Activated CD4-positive, alpha-beta T cell treated with anti-CD3 and anti-CD28 coated beads, Interleukin-2, amount 10 ng/mL, durations not matched to agents 24 days and 14 days (primary cell): ENCODE results near the gene EVC. TPM values are rescaled to one million over a fixed set of nuclear protein-coding genes. Genes with fewer than 3 reads are reported as not detected.

ENCODE experiments used
- DNase-seq: peaks from one replicate; pipeline ENCODE4 v3.0.0; 2022
- H3K27ac Mint-ChIP-seq: one replicate; pipeline ENCODE4 v1.8.0; 2022; ENCODE audit warnings: mild to moderate bottlenecking, mixed read lengths
- H3K27me3 Mint-ChIP-seq: one replicate; pipeline ENCODE4 v1.8.0; 2022; ENCODE audit warnings: mixed read lengths
- H3K36me3 Mint-ChIP-seq: one replicate; pipeline ENCODE4 v1.8.0; 2022; ENCODE audit warnings: low read depth, mild to moderate bottlenecking, mixed read lengths
- H3K4me1 Mint-ChIP-seq: one replicate; pipeline ENCODE4 v1.8.0; 2021; ENCODE audit warnings: mixed read lengths
- H3K4me3 Mint-ChIP-seq: one replicate; pipeline ENCODE4 v1.8.0; 2022; ENCODE audit warnings: mild to moderate bottlenecking, moderate library complexity, mixed read lengths
- H3K9me3 Mint-ChIP-seq: one replicate; pipeline ENCODE4 v1.8.0; 2021; ENCODE audit warnings: mixed read lengths
- intact Hi-C: fragments of 100-400 bp; cut with micrococcal nuclease; formaldehyde crosslinking; loops from one replicate; pipeline ENCODE4 v1.15.1; 2023
- total RNA-seq: library from RNA; stranded (reverse); gene quantifications from 2 replicates; pipeline ENCODE4 v1.2.3, GENCODE V29; 2022

EVC gene
- total RNA-seq, 1 donor from 2014 or later: 1.9 TPM

DNA sequence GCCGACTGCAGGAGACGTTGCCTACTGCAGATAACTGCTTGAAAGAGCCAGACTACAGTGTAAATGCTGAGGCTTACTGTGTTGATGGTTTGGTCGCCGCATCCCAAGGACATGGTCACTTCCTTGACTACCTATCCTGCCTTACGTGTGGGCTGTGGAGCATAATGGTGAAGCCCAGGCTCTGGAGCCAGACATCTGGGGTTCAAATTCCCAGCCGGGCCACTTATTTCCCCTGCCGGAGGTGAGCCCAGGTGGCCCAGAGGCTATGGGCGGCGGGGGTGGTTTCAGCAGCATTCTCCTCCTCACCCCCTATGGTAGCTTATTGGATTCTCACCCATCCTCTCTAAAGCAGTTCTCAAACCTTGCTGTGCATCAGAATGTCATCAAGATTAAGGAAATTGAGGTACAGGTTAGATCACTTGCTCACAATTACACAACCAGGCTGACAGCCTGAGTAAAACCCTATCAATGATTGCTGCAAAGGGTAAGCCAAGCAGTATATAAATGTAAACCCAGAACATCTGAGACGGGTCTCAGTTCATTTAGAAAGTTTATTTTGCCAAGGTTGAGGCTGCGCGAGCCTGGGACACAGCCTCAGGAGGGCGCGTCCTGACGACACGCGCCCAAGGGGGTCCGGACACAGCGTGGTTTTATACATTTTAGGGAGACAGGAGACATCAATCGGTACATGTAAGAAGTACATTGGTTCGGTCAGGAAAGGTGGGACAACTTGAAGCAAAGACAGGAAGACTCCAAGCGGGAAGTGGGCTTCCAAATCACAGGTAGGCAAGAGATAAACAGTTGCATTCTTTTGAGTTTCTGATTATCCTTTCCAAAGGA, 48.5 kb downstream of the EVC start:
- Mint-ChIP-seq H3K27ac (no peak overlapping the region), H3K9me3 (no peaks in the 10 kb centered on the region), H3K36me3 (no peaks in the 10 kb centered on the region), H3K4me3 (no peak overlapping the region), H3K4me1 (peaks cover 5% of the 10 kb centered on the region), H3K27me3 (no peaks in the 10 kb centered on the region)
- intact Hi-C loops: loop anchor here (2.0 kb wide), 1 partner anchor 47 kb away; no protein-coding TSS in a partner anchor
- no peak for DNase-seq

DNA sequence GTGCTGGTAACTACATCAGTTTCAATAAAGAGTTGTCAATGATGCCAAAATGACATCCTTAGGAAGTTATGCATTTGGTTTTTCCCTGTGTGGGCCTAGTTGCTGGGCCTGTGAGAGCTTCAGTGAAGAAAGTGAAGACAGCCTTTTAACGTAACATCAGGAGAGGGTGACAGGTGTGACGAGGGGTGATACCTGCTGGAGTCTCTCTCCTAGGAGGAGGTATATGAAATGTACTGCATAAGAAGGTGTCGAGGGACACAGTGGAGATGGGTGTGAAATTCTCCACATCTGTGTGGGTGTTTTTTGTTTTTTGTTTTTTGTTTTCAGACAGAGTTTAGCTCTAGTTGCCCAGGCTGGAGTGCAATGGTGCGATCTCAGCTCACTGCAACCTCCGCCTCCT, 49.2 kb downstream of the EVC start:
- H3K27me3 Mint-ChIP-seq: no peaks in the 10 kb centered on the region
- H3K4me1 Mint-ChIP-seq: peaks cover 5% of the 10 kb centered on the region
- no peaks in the 10 kb centered on the region for H3K36me3 Mint-ChIP-seq
- intact Hi-C loops: no loop called here
- H3K9me3 Mint-ChIP-seq: no peaks in the 10 kb centered on the region
- no peak overlapping the region for H3K27ac Mint-ChIP-seq
- no peak for DNase-seq
- H3K4me3 Mint-ChIP-seq: no peak overlapping the region

DNA sequence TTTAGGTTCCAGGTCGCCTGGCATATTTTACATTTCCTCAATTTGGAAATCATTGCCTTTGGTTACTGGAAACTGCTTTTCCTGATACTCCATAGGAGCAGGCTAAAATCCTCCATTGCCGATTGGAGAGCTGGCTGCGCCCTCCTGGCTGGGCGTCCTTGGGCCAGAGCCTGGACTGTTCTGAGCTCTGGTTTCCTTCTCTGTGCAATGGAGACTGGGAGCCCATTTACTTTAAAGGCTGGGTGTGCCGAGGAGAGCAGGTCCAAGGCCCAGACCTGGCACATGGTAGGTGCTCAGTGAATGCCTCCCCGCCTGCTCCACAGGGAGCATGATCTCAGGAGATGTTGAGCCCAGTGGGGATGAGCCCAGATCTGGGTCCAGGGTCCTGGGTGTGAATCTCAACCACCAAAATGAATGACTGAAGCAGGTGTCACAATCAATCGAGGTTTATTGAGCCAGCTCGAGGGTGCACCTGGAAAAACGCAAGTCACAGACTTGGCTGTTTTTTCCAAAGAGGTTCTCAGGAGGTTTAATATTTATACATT, 50.0 kb downstream of the EVC start:
- Mint-ChIP-seq H3K36me3 (no peaks in the 10 kb centered on the region), H3K27ac (no peak overlapping the region), H3K9me3 (no peaks in the 10 kb centered on the region), H3K27me3 (no peaks in the 10 kb centered on the region), H3K4me3 (no peak overlapping the region), H3K4me1 (peaks cover 5% of the 10 kb centered on the region)
- intact Hi-C loops: no loop called here
- no peak for DNase-seq

DNA sequence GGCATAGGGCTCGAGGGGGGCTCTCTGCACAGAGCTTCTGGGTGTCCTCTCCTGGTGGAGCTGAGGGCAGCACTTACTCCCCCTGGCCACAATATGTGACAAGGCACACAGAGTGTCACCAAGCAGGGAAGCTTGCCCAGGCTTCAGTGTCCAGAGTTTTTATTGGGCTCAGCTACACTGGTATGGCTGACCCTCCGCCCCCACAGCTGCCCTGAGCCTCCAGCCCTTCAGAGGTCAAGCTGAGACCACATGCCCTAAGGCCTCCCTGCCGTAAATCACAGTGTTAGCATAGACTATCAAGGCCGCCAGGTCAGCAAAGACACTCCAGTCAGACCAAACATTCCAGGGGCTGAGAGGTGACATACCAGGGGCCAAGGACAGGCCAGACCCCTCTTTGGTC, 59.0 kb downstream of the EVC start:
- no peak for DNase-seq
- intact Hi-C loops: no loop called here
- H3K4me1 Mint-ChIP-seq: no peaks in the 10 kb centered on the region
- no peak overlapping the region for H3K27ac Mint-ChIP-seq
- H3K27me3 Mint-ChIP-seq: no peaks in the 10 kb centered on the region
- H3K4me3 Mint-ChIP-seq: no peak overlapping the region
- no peaks in the 10 kb centered on the region for H3K9me3 Mint-ChIP-seq
- H3K36me3 Mint-ChIP-seq: no peaks in the 10 kb centered on the region

DNA sequence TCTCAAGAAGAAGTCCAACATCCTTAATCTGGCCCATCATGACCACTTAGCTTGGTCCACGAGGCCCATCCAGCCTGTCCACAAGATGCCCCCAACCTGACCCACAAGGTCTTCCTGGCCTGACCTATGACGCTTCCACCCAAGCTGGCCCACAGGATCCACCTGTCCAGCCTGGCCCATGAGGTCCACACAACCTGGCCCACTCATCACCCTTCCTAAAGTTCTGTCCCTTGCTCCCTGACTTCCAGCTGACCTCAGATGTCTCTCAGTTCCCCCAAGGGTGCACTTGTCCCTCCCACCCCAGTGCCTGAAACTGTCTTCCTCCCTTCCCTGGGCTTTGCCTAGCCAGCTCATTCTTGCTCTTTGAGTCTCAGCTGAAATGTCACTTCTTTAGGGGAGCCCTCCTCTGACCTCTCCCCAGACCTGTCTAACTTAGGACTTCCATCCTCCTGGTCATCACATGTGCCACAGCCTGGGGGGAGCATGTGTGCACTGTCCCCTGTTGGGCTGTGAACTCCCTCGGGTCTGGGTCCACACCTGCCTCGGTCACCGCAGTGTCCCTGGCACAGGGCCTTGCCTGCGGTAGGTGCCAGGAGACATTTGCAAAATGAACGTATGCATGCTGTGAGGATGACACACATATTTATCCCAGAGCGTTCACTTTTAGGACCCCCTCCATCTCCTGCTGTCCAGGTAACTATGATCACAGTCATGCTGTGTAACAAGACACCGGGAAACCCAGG, 61.7 kb downstream of the EVC start:
- no peaks in the 10 kb centered on the region for H3K27me3 Mint-ChIP-seq
- H3K36me3 Mint-ChIP-seq: no peaks in the 10 kb centered on the region
- no peak overlapping the region for H3K27ac Mint-ChIP-seq
- no peak overlapping the region for H3K4me3 Mint-ChIP-seq
- H3K9me3 Mint-ChIP-seq: peaks cover 9% of the 10 kb centered on the region
- DNase-seq: no peak
- intact Hi-C loops: no loop called here
- H3K4me1 Mint-ChIP-seq: no peaks in the 10 kb centered on the region

DNA sequence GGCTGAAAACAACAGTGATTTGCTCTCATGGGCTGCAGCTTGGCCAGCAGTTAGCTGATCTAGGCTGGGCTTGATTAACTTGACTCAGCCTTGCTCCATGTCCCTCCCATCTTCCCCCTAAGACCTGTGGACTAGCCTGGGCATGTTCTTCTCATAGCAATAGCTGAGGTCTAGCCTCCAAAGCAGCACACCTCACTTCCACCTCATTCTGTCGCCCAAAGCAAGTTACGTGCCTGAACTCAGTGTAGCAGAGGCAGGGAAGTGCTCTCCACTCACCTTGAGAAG, 62.2 kb downstream of the EVC start:
- Mint-ChIP-seq H3K9me3 (peaks cover 9% of the 10 kb centered on the region), H3K4me3 (no peak overlapping the region), H3K27ac (no peak overlapping the region), H3K27me3 (no peaks in the 10 kb centered on the region), H3K4me1 (no peaks in the 10 kb centered on the region), H3K36me3 (no peaks in the 10 kb centered on the region)
- DNase-seq: no peak
- intact Hi-C loops: no loop called here

DNA sequence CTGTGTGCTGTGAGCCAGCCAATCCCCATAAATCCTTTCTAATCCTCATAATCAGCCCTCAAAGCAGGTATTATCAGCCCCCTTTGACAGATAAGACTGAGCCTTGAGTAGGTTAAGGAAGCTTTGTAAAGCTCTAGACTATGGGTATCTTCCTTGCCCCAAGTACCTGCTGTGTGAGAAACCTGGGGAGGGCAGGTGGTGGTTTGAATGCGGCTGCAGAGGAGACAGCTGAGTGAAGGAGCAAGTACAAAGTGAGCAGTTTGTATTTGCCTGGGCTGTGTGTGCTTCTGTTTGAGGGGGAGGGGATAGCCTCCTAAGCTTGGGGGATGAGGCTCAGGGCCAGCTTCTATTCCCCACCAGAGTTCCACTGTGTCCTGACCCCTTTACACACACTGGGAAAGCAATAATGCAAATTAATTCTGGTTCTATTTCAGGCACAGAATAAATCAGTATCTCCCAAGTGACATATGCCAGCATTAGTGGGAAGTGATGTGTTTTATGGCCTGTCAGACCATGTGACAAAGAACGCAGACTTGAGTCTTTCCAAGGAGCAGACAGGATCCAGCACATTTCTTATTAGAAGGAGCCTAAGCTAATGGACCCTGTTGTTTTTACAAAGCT, 63.5 kb downstream of the EVC start:
- Mint-ChIP-seq H3K27me3 (no peaks in the 10 kb centered on the region), H3K36me3 (no peaks in the 10 kb centered on the region), H3K4me3 (no peak overlapping the region), H3K9me3 (peaks cover 9% of the 10 kb centered on the region), H3K27ac (no peak overlapping the region), H3K4me1 (no peaks in the 10 kb centered on the region)
- intact Hi-C loops: no loop called here
- DNase-seq: no peak

DNA sequence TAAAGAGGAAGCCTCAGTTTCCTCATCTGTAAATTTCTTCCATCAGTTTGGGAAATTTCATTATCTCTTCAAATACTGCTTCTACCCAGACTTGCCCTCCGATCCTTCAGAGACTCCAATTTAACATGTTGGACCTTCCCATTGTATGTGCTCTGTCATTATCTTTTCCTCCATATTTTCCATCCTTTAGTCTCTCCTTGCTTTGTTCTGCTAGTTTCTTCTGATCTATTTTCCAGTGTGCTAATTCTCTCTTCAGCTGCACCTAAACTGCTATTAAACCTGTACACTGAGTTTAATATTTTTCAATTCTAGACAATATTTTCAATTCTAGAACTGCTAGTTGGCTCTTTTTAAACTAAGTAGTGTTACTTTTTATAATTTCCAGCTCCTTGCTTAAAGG, 65.5 kb downstream of the EVC start:
- intact Hi-C loops: no loop called here
- Mint-ChIP-seq H3K4me1 (no peaks in the 10 kb centered on the region), H3K27me3 (no peaks in the 10 kb centered on the region), H3K36me3 (no peaks in the 10 kb centered on the region), H3K27ac (no peak overlapping the region), H3K4me3 (no peak overlapping the region), H3K9me3 (peaks cover 9% of the 10 kb centered on the region)
- no peak for DNase-seq

DNA sequence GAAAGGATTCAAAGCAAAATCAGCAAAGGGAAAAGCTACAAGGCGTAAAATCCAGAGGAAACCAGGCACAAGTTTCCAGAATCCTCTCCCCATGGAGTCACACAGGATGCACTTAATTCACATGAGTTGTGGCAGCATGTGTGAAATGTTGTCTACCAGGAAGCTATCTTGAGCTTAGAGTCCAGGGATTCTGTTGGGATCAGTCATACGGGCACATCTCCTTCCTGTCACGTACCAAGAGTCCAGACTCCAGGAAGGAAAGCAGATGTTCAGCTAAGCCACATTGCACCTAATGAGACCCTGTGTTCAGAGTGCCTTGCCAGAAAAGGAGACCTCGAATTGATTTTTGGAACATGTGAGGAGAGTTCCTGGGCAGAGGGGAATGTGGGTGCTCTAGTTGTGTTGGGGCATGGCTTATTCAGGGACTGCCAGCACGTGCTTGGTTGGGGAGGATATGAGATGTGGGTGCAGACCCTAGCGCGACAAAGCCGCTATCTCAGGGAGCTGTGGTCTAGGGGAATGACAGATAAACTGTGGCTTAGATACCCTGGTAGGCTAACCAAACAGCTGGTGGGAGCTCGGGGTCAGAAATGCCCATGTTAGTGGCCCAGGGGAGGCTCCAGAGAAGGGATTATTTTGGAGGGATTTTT, 70.0 kb downstream of the EVC start:
- no peaks in the 10 kb centered on the region for H3K36me3 Mint-ChIP-seq
- no peak overlapping the region for H3K4me3 Mint-ChIP-seq
- DNase-seq: no peak
- peaks cover 9% of the 10 kb centered on the region for H3K9me3 Mint-ChIP-seq
- no peaks in the 10 kb centered on the region for H3K27me3 Mint-ChIP-seq
- H3K27ac Mint-ChIP-seq: no peak overlapping the region
- intact Hi-C loops: no loop called here
- H3K4me1 Mint-ChIP-seq: no peaks in the 10 kb centered on the region

DNA sequence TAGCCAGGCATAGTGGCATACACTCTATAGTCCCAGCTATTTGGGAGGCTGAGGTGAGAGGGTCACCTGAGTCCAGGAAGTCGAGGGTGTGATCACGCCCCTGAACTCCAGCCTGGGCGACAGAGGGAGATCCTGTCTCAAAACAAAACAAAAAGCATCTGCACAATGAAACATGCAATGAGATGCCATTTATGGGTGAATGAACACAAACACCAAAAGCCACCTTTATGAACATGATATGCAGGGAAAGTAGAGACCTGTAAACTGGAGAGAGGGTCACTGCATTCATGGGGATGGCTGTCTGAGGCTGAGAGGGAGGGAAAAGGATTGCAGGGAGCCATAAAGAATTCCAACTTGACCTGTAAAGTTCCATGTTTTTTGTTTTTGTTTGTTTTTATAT, 70.7 kb downstream of the EVC start:
- Mint-ChIP-seq H3K27ac (no peak overlapping the region), H3K36me3 (no peaks in the 10 kb centered on the region), H3K27me3 (no peaks in the 10 kb centered on the region), H3K9me3 (peaks cover 5% of the 10 kb centered on the region), H3K4me3 (no peak overlapping the region), H3K4me1 (no peaks in the 10 kb centered on the region)
- no peak for DNase-seq
- intact Hi-C loops: no loop called here

DNA sequence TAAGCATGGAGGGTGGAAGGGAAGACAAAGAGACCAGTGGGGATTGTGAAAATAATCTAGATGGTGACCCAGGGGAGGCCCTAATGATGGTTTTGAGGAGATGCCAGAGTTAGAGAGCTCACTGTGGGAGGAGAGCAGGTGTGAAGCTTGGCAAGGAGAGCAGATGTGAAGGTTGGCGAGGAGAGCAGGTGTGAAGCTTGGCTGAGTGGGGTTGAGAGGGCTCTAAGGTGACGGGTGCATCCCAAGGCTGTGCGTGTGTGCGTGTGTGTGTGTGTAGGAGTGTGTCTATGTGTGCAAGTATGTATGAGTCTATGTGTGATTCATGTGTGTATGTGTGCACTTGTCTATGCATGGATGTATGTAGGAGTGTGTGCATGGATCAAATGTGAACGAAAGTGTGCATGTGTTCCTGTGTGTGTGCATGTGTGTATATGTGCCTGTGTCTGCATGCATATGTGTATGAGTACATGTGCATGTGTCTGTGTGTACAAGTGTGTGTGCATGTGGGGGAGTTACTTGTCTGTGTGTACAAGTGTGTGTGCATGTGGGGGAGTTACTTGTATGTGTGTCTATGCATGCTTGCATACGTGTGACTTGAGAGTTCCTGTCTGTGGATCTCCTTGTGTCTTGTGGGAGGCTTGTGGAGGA, 72.0 kb downstream of the EVC start:
- Mint-ChIP-seq H3K4me1 (no peaks in the 10 kb centered on the region), H3K27ac (no peak overlapping the region), H3K4me3 (no peak overlapping the region), H3K9me3 (no peaks in the 10 kb centered on the region), H3K36me3 (no peaks in the 10 kb centered on the region), H3K27me3 (no peaks in the 10 kb centered on the region)
- intact Hi-C loops: no loop called here
- DNase-seq: no peak

DNA sequence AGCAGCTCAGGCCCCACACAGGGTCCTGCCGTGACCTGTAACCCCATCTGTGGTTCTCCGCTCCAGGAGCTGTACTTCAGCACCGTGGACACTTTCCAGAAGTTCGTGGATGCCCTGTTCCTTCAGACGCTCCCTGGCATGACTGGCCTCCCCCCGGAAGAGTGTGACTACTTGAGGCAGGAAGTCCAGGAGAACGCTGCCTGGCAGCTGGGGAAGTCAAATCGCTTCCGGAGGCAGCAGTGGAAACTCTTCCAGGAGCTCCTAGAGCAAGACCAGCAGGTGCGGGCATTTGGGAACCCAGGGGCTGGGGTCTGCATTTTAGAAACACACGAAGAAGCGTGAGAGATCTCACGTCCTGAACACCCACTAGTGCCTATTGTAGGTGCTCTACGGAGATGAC, 72.5 kb downstream of the EVC start:
- Mint-ChIP-seq H3K27me3 (no peaks in the 10 kb centered on the region), H3K4me3 (no peak overlapping the region), H3K9me3 (no peaks in the 10 kb centered on the region), H3K27ac (no peak overlapping the region), H3K4me1 (no peaks in the 10 kb centered on the region), H3K36me3 (no peaks in the 10 kb centered on the region)
- DNase-seq: no peak
- intact Hi-C loops: no loop called here

DNA sequence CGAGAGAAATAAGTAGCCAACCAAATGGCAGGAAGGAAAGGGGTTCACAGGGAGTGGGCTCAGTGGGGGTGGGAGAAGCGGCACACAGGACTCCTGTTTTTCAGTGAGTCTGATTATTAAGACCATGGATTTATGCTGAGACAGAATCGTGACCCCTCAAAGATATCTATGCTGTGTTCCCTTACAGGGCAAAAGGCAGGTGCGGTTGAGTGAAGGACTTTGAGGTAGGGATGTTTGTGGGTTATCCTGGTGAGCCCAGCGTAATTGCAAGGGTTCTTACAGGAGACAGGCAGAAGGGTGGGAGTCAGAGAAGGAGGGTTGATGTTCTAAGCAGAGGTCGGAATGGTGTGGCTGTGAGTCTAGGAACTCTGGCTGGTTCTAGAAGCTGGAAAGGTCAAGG, 73.0 kb downstream of the EVC start:
- Mint-ChIP-seq H3K4me1 (no peaks in the 10 kb centered on the region), H3K27me3 (no peaks in the 10 kb centered on the region), H3K9me3 (no peaks in the 10 kb centered on the region), H3K36me3 (no peaks in the 10 kb centered on the region), H3K27ac (no peak overlapping the region), H3K4me3 (no peak overlapping the region)
- no peak for DNase-seq
- intact Hi-C loops: no loop called here
